Stimulated activated CD4-positive, alpha-beta T cell treated with anti-CD3 and anti-CD28 coated beads, Interleukin-15, amount 100 ng/mL, for 24 hours (primary cell): ENCODE data around the gene REC114.
"Not testable (repeated sequence)": the region's sequence is repeated elsewhere in the genome, so short reads cannot be mapped to it uniquely, and the experiment has no call there.

ENCODE experiments used
- DNase-seq: peaks from one replicate; pipeline ENCODE4 v3.0.0-alpha.2; 2020

REC114 gene, protein sequence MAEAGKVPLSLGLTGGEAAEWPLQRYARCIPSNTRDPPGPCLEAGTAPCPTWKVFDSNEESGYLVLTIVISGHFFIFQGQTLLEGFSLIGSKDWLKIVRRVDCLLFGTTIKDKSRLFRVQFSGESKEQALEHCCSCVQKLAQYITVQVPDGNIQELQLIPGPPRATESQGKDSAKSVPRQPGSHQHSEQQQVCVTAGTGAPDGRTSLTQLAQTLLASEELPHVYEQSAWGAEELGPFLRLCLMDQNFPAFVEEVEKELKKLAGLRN

DNA sequence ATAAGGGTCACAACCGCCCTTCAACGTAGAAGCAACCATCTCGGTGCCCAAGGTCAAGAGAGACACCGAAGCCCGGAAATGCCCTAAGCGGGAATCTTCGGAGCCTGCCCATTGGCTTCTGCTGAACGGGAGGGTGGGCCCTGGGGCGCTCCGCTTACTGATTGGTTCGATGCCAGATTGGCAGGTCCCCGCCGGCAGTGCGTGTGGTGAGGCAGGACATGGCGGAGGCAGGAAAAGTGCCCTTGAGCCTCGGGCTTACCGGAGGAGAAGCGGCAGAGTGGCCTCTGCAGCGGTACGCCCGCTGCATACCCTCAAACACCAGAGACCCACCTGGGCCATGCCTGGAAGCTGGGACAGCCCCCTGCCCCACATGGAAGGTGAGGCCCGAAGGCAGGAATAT, at the start of gene REC114:
TSS of gene REC114 (plus strand) at position 197 of the 400 bp plus-strand sequence. CDS start at position 219, 22 bp downstream.
- no peak for DNase-seq

DNA sequence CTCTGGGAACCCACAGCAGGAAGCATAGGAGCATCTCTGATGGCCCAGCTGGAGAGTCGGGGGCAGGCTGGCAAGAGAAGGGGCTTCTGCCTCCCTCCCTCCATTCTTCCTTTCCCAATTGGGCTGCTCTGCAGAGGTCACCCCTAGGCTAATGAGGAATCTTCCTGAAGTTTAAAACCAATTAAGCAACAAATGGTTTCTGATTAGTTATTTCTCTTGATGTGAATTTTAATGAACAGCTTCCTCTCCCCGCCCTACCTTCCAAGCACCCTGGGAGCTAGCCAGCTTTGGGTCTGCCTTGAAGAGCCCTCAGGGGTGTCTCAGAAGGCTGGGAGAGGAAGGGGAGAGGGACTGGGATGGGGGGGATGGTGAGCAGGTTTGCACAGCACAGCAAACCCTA, 49.6 kb upstream of the REC114 start:
- DNase-seq = no peak

DNA sequence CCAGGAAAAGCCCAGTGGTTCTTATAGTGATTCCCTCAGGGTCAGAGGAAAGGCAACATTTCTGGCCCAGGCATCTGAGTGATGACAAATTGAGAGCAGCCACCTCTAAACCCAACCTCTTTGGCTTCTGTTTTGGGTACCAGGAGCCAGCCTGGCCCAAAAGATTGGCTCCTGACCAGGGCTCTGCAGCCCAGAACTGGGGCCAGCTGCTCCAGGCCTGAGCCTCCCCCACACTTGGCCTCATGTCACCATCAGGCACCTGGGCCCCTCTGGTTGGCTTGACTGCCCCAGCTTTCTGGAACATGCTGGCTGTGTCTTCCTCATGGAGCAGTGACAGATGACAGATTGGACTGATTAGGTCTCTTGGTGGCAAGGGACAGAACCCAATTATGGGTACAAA, 48.2 kb upstream of the REC114 start:
- no peak for DNase-seq

DNA sequence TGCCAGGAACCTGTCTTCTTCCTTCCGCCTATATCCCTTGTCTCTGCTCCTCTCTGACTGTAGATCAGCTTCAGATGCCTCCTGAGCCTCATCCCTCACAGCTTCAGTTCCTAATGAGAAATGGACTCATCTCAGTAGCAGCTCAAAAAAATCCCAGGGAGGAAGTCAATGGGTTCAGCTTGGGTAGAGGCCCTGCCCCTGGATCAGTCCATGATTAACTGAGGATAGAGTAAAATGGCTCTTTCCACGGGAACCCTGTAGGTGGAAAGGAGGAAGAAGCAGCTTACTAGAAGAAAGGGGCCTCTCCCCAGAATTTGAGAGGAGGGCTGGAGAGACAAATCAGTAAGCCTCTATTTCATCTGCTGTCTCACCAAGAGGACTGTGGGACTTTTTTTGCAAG, 47.3 kb upstream of the REC114 start:
- no peak for DNase-seq

DNA sequence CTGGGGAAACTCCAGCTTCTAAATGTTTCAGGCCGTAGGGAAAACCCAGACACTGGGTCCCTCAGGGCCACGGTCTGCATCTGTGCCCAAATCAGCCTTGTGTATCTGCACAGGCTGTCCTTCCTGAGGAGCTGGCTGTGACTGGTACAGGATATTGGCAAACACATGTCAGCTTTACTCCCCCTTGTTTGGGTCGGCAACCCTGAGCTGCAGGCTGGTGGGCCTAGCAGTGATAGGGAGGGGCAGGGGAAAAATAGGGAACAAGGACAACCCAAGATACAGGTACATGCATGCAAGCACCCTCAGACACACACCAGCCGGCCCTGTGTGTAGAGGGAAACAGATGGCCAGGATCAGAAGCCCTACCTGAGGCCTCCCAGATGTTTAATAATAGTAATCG, 45.5 kb upstream of the REC114 start:
- DNase-seq = no peak

DNA sequence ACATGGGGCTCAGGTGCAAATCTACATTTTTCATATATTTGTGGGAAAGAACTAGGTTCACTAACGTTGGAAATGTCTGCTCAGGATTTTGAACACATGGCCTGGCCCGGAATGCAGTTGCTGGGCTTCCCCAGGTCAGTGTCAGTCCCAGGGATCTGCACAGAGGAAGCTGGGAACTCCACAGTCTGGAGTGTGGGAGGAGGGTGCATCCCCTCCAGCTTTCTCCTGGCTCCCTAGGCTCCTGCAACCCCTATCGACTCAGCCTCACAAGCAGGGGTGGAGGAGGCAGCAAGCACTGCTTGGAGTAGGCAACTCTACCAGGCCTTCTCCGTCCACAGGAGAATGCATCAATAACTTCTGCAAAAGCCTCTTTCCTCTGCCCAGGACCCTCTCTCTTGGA, 44.1 kb upstream of the REC114 start:
- no peak for DNase-seq

DNA sequence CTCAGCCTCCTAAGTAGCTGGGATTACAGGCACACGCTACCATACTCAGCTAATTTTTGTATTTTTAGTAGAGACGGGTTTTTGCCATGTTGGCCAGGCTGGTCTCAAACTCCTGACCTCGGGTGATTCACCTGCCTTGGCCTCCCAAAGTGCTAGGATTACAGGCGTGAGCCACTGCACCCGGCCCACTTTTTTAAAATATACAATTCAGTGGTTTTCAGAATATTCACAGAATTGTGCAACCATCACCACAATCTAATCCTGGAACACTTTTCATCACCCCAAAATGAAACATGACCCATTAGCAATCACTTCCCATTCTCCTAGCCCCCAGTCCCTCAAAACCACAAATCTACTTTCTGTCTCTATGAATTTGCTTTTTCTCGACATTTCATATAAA, 42.7 kb upstream of the REC114 start:
- DNase-seq = not testable (repeated sequence)

DNA sequence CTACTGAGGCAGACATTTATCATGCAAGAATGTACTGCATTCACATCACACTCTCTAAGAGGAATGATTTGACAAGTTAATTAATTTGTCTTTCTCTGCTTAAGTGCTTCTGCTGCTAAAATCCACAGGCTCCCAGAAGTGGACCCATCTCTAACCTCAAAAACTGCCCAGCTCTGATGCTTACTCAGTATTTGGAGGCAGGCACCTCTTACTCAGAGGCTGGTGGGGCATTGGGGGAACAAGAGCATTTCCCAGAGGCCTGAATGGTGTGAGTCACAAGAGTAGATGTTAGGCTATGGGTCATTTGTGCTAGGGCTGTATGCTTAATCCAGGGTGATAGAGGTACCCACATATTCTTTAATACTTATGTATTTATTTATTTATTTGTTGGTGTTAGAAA, 39.8 kb upstream of the REC114 start:
- no peak for DNase-seq

DNA sequence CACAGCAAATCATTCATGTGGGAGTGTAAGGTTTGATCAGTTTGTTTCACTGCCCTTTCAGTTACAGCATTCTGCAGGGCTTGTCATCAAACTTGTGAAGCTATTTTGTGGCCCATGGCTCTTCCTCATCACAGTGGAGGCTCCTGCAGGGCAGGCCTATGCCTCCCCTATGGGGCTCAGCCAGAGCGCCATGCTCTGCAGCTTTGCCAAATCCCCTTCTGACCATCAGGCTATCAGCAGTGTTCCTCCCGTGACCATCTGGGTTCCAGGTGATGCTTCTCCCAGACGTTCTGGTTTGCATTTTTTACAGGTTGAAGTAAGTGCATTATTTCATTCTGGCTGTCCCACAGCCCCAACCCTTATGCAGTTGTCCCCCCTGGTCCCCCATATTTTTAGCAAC, 28.1 kb upstream of the REC114 start:
- DNase-seq = no peak

DNA sequence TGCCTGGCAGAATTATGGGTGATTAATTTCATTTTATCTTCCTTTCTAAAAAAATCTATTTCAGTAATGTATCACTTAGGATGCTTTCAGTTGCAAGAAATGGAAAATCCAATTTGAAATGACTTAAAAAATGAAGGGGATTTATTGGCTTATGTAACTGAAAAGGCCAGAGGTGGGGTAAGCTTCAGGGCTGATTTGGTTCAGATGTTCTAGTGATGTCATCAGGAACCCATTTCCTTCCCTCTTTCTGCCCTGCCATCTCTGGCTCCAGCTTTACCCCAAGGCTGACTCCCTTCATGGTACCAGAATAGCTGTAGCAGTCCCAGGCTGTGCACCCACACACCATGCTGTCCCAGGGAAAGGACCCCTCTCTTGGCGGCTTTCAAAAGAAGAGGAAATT, 18.5 kb upstream of the REC114 start:
- DNase-seq = no peak

DNA sequence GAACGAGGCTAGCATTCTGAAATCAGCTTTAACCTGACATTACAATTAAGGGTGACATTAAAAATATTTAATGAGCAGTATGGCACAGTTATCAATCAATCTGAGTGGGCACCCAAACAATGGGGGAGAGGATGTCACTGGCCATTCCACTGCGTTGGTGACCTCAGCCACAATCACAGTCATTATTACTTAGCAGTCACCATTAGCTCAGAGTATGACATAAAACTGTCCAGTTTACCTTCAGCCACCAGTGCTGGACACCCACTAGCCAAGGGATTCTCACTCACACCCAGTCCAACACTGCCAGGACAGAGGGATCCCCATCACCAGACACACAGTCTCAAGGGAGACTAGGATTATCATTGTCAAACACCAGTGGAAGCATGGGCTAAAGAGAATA, 17.5 kb upstream of the REC114 start:
- no peak for DNase-seq

DNA sequence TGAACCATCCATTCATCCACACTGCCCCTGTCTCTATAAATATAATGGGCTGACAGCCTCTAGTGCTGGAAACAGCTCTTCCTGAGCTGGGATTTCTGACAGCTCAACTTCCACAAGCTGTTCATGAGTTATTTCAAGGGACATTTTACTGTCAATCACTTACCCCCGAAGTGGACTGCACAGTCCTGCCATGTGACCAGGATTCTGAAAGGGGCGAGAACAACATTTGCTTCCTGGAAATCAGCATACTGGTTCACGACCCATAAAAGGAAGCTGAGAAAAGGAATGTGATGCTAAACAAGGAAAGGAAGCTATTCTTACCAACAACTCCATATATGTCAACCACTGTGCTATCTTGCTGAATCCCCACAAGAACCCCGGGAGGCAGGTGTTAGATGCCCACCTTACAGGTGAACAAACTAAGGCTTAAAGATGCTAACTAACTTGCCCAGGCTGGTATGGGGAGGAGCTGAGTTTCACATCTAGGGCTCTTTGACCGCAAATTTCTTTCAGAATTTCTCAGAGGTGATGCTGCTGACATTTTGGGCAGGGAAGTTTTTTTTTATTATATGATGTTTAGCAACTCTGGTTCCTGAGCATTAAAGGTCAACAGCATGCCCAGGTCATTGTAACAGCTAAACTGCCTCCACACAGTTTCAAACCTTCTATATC, 16.5 kb upstream of the REC114 start:
- no peak for DNase-seq

DNA sequence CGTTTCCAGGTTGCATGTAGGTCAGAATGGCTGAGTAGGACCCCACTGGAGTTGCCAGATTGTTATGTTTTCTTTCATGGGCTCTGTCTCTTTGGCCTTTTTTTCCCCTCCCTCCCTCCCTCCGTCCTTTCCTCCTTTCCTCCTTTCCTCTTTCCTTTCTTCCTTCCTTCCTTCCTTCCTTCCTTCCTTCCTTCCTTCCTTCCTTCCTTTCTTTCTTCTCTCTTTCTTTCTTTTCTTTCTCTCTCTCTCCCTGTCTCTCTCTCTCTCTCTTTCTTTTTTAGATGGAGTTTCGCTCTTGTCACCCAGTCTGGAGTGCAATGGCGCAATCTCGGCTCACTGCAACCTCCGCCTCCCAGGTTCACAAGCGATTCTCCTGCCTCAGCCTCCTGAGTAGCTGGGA, 11.6 kb upstream of the REC114 start:
- not testable (repeated sequence) for DNase-seq

DNA sequence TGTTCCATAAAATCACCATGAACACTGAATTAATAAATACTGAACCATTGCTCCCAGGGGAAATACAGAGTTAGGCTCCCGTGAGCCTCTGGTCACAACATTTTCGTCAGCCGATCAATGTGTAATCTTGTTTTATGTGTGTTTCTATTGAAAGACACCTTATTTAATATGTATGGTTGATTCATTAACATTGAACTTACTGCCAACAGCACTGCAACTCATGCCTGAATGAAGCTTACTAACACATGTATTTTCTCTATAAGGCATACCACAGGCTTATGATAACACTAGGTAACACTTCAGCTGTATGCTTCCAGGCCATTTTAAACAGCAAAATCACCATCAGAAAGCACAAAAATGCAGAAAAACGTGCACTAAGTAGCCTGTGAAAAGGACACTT, 9.1 kb upstream of the REC114 start:
- no peak for DNase-seq

DNA sequence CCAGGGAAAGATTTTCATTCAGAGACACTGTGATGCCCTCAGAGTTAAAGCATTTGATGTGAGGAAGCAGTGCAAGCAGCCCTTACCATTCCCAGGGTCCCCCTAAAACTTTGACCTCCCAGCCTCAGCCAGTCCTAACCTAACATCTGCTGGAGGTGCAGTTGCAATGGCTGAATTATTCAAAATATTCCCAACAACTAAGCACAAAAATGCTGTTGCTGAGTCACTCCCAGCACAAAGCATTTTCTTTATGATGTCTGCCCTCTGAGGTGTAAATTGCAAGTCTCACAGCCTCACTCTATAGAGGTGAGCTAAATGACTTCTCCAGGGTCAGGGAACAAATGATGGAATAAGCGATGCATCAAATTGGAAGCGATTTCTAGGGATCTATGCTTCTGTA, 6.4 kb upstream of the REC114 start:
- DNase-seq = no peak

DNA sequence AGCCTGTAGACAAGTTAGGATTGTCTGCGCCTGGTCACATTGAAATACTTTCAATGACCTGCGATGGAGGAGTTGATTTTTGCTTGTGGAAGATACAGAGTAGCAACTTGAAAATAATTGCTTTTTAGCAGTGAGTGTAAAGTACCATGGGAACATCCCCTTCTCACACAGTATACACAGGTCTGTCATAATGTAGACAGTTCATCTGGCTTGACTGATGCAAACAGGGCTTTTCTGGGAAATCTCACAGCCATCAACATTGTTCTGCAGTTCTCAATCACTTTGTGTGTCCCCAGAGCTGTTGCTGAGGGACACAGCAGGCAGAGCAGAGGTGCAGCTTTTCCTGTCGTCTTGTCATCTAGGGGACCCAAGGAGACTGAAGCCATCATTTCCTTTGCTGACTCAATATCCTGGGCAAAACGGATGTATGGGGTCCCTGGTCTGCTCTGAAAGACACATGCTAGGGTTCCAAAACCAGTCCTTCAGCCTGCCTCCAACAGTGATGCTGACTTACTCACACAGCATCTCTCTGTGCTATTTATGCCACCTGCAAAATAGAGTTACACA, 5.3 kb upstream of the REC114 start:
- DNase-seq = no peak

DNA sequence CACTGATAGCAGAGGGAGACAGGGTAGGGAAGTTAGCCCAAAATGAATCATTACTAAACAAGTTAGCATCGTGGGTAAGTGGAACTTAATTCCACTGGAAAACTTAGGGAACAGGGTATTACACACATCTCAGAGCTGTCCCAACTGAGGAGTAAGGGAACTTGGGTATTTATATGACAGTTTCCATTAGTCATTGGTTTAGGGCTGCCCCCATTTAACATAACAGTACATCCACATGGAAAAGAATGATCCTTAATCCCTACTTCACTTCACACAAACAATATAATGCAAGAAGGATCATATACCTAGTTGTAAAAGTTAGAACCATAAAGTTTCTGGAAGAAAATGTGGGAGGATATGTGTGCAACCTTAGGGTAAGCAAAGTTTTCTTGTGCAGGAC, 4.3 kb upstream of the REC114 start:
- DNase-seq = no peak

DNA sequence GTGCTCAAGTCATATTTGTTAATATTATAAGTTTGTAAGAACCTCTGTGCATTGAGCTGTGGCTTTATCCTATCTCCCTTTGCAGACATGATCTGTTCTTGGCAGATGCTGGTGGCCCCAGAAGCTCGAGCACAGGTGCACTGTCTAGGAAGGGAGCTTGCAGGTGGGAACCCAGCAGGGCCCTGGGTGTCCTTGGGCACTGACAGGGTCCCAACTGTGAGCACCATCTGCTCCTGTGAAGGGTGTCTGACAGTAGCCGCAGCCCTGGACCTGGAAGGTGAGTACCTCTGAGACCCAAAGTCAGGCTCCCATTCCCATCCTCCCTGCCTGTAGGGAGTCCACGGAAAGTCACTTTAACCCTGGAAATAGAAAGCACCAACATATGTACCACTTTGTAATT, 2.4 kb upstream of the REC114 start:
- no peak for DNase-seq

DNA sequence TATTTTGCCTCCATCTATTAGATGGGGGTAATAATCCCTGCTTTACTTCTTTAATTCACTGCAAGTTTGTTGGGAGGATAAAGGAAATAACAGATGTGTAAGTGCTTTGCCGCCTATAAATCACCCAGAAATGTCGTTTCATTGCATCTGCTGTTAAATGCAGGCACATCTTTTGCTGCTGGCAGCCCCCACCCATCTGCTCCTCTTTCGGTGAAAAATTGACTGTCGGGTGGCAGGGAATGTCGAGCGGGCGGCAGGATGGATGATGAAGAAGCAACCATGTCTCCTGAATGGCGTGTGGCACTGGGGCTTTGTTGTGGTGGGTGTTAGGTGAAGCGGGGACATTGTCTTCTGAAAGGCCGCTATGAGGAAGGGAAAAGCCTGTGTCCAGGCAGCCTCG, 543 bp upstream of the REC114 start:
- no peak for DNase-seq

DNA sequence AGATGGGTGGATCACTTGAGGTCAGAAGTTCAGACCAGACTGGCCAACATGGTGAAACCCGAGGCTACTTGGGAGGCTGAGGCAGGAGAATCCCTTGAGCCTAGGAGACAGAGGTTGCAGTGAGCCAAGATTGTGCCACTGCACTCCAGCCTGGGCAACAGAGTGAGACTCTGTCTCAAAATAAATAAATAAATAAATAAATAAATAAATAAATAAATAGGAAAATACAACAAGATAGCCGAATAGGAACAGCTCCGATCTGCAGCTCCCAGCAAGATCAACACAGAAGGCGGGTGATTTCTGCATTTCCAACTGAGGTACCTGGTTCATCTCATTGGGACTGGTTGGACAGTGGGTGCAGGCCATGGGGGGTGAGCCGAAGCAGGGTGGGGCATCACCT, 4.5 kb downstream of the REC114 start:
- DNase-seq = not testable (repeated sequence)

DNA sequence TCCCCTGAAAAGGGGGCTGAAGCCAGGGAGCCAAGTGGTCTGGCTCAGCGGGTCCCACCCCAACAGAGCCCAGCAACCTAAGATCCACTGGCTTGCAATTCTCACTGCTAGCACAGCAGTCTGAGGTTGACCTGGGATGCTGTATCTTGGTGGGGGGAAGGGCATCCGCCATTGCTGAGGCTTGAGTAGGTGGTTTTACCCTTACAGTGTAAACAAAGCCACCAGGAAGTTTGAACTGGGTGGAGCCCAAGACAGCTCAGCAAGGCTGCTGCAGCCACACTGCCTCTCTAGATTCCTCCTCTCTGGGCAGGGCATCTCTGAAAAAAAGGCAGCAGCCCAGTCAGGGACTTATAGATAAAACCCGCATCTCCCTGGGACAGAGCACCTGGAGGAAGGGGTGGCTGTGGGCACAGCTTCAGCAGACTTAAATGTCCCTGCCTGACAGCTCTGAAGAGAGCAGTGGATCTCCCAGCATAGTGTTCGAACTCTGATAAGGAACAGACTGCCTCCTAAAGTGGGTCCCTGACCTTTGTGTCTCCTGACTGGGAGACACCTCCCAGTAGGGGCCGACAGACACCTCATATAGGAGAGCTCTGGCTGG, 5.3 kb downstream of the REC114 start:
- DNase-seq = not testable (repeated sequence)

DNA sequence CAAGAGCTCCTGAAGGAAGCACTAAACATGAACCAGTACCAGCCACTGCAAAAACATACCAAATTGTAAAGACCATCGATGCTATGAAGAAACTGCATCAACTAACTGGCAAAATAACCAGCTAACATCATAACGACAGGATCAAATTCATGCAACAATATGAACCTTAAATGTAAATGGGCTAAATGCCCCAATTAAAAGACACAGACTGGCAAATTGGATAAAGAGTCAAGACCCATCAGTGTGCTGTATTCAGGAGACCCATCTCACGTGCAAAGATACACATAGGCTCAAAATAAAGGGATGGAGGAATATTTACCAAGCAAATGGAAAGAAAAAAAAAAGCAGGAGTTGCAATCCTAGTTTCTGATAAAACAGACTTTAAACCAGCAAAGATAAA, 7.0 kb downstream of the REC114 start:
- DNase-seq = not testable (repeated sequence)

DNA sequence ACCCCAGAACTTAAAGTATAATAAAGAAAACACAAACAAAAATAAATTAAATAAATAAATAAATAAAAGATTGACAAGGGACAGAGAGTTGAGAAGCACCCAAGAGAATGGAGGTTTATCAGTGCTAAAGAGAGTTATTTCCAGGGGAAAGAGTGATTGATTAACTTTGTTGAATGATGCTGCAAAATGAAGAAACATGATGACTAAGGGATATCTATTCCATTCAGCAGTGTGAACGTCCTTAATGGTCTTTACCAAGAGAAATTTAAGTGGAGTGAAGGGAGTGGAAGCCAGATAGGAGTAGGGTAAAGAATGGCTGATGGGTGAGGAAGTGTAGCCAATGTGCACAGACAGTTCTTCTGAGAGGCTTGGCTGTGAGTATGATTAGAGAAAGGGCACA, 11.1 kb downstream of the REC114 start:
- DNase-seq = no peak

DNA sequence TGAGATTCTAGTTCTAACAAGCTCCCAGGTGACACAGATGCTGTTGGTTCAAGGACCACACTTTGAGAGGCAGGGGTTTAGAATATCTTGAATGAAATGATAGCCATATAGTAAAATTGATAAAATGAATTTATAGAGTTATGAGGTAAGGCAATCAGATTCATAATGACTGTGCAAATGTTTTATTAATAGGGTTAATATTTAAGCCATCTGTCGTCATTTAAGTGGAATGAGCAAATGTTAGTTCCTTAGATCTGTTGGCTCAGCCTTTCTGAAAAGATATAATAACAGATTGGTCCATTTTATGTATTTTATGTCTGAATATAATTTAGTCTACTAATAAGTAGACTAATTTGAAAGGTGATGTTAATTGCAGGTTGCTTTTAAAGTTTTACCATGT, 12.9 kb downstream of the REC114 start:
- no peak for DNase-seq
